HepG2 (cell line): ENCODE data around the gene GATA5. TPM values are rescaled to one million over a fixed set of nuclear protein-coding genes. Genes with fewer than 3 reads are reported as not detected.

Experiments
- ATAC-seq: fragments of 200-7000 bp; cut with Tn5 transposase; 3 replicates; pipeline ENCODE4 v1.9.1; 2020; ENCODE audit warnings: mild to moderate bottlenecking, moderate library complexity
- BruUV-seq: library from RNA; stranded (reverse); fragments of 400-500 nt; replicated peaks from 2 replicates; lab custom pipeline; 2021; lab: Mats Ljungman, UMichigan
- CTCF ChIA-PET: fragments of 300-600 bp; formaldehyde crosslinking; extraction: SDS; loops from one replicate; lab custom pipeline; 2021; ENCODE audit warnings: low total read pairs, inconsistent platforms, low intra/inter-chr PET ratio; lab: Yijun Ruan, JAX
- POLR2A ChIA-PET: fragments of 350-600 bp; sonication (Branson Sonifier 250); formaldehyde crosslinking; loops from one replicate; lab custom pipeline; 2020; ENCODE audit warnings: antibody characterized with exemption, inconsistent platforms; lab: Yijun Ruan, JAX
- DNase-seq: peaks from one replicate; pipeline ENCODE4 v3.0.0-alpha.2; 2015; ENCODE audit warnings: low spot score
- FAIRE-seq: peaks from 3 replicates; lab custom pipeline; 2011; peaks lifted over from hg19 to GRCh38; lab: Jason Lieb, UNC
- H2AFZ ChIP-seq: one replicate; pipeline ENCODE4 v1.6.1; 2011; ENCODE audit warnings: low read length, inconsistent platforms
- H3K27ac ChIP-seq: fragments of 300-600 bp; 3 replicates; pipeline ENCODE4 v1.8.0; 2011; ENCODE audit warnings: mixed run types, mild to moderate bottlenecking, mixed read lengths, low read length, inconsistent platforms; ENCODE audit not compliant: insufficient read depth; ENCODE audit errors: extremely low read length
- H3K27me3 ChIP-seq, 2 experiments: fragments of 200-600 bp in 1 of 2; 2 replicates in 1 of 2; 3 replicates in 1 of 2; pipeline versions ENCODE4 v1.6.0 to v1.8.0; 2011; ENCODE audit warnings: low read length in 2 of 2, mild to moderate bottlenecking in 2 of 2, moderate library complexity in 2 of 2, inconsistent platforms in 1 of 2; ENCODE audit not compliant: insufficient read depth in 2 of 2, control insufficient read depth in 1 of 2
- H3K36me3 ChIP-seq, 2 experiments: fragments of 200-600 bp in 1 of 2; replicated peaks in 1 of 2; 2 replicates in 1 of 2; 3 replicates in 1 of 2; pipeline versions ENCODE4 v1.5.1 to v1.8.0; 2011; ENCODE audit warnings: low read length in 2 of 2, inconsistent platforms in 1 of 2; ENCODE audit not compliant: insufficient read depth in 2 of 2, control insufficient read depth in 1 of 2
- H3K4me1 ChIP-seq: 2 replicates; pipeline ENCODE4 v1.5.1; 2012; ENCODE audit warnings: low read length, inconsistent platforms; ENCODE audit not compliant: insufficient read depth
- H3K4me2 ChIP-seq: 2 replicates; pipeline ENCODE4 v1.6.0; 2011; ENCODE audit warnings: low read depth, low read length, inconsistent platforms
- H3K4me3 ChIP-seq, 3 experiments: fragments of 200-600 bp in 1 of 3; sonication (generic), shearing (Covaris generic) in 1 of 3; replicated peaks in 1 of 3; 2 replicates each; pipeline ENCODE4 v1.5.1; 2011 to 2016; ENCODE audit warnings: low read length in 3 of 3, inconsistent platforms in 2 of 3, low read depth in 2 of 3, mild to moderate bottlenecking in 2 of 3, control low read depth in 1 of 3, mixed read lengths in 1 of 3; ENCODE audit not compliant: insufficient read depth in 1 of 3
- H3K79me2 ChIP-seq: one replicate; pipeline ENCODE4 v1.6.1; 2011; ENCODE audit warnings: low read length, inconsistent platforms; ENCODE audit not compliant: insufficient read depth
- H3K9ac ChIP-seq: 2 replicates; pipeline ENCODE4 v1.6.0; 2011; ENCODE audit warnings: mild to moderate bottlenecking, low read depth, low read length, inconsistent platforms; ENCODE audit not compliant: insufficient read depth
- H3K9me3 ChIP-seq: 2 replicates; pipeline ENCODE4 v1.5.1; 2012; ENCODE audit warnings: mild to moderate bottlenecking, low read length
- H4K20me1 ChIP-seq: 2 replicates; pipeline ENCODE4 v1.6.0; 2011; ENCODE audit warnings: inconsistent platforms, mild to moderate bottlenecking, low read length, moderate library complexity; ENCODE audit not compliant: insufficient read depth
- CREB1 ChIP-seq, 2 experiments: fragments of 450-650 bp in 1 of 2; IDR thresholded peaks; 2 replicates each; pipeline ENCODE4 v1.6.1; 2016 to 2017; ENCODE audit warnings: control low read depth in 1 of 2, mild to moderate bottlenecking in 1 of 2, missing compliant biosample characterization in 1 of 2, missing genetic modification characterization in 1 of 2
- DPF2 ChIP-seq: sonication (generic); formaldehyde crosslinking; IDR thresholded peaks from 2 replicates; pipeline ENCODE4 v1.4.0; 2020; ENCODE audit warnings: mild to moderate bottlenecking, low read depth, missing genetic modification reagents, borderline replicate concordance
- ETV5 ChIP-seq: IDR thresholded peaks from 2 replicates; pipeline ENCODE4 v1.6.1; 2018; ENCODE audit warnings: missing biosample characterization, missing genetic modification reagents, inconsistent platforms, borderline replicate concordance
- HNF4A ChIP-seq: sonication (generic); formaldehyde crosslinking; IDR thresholded peaks from 2 replicates; pipeline ENCODE4 v1.4.0; 2020; ENCODE audit warnings: missing genetic modification reagents
- NONO ChIP-seq, 2 experiments: fragments of 450-650 bp in 1 of 2; sonication (generic) in 1 of 2; formaldehyde crosslinking in 1 of 2; IDR thresholded peaks in 1 of 2; conservative IDR thresholded peaks in 1 of 2; 2 replicates each; pipeline versions ENCODE4 v1.6.1 to v1.8.0; 2017 to 2022; ENCODE audit warnings: mild to moderate bottlenecking in 1 of 2, missing genetic modification reagents in 1 of 2, moderate library complexity in 1 of 2
- ZBTB38 ChIP-seq: sonication (generic); formaldehyde crosslinking; IDR thresholded peaks from 2 replicates; pipeline ENCODE4 v1.5.1; 2020; ENCODE audit warnings: mild to moderate bottlenecking, missing genetic modification reagents
- ZHX1 ChIP-seq: sonication (generic); formaldehyde crosslinking; IDR thresholded peaks from 2 replicates; pipeline ENCODE4 v1.8.1; 2022; ENCODE audit warnings: low read depth, mild to moderate bottlenecking, missing genetic modification reagents
- ZNF580 ChIP-seq: IDR thresholded peaks from 2 replicates; pipeline ENCODE4 v1.6.1; 2016; ENCODE audit warnings: low read depth, borderline replicate concordance
- ZNF713 ChIP-seq: sonication (generic); formaldehyde crosslinking; IDR thresholded peaks from 2 replicates; pipeline ENCODE4 v1.4.0; 2020; ENCODE audit warnings: mild to moderate bottlenecking, missing genetic modification reagents
- ZSCAN25 ChIP-seq: sonication (generic); formaldehyde crosslinking; IDR thresholded peaks from 2 replicates; pipeline ENCODE4 v1.8.0; 2022; ENCODE audit warnings: mild to moderate bottlenecking, missing genetic modification reagents
- WGBS: methylation state at CpG from one replicate; pipeline ENCODE4 v1.1.6; 2017; ENCODE audit warnings: low lambda C conversion rate; 5-methylcytosine and 5-hydroxymethylcytosine counted together
- in situ Hi-C: cut with HindIII; loops from 2 replicates; pipeline ENCODE4 v1.10.0; 2017; ENCODE audit warnings: low pct_unique_long_range_greater_than_20kb; ENCODE audit not compliant: extremely low pct_ligation_motif_present
- intact Hi-C: fragments of 100-400 bp; cut with micrococcal nuclease; formaldehyde crosslinking; loops from one replicate; pipeline ENCODE4 v1.10.0; 2022; ENCODE audit not compliant: unreplicated experiment
- polyA plus RNA-seq, 8 experiments: library from polyadenylated mRNA; depleted of rRNA in 3 of 8; stranded (reverse) in 7 of 8; unstranded in 1 of 8; fragments of >200 nt; fragmentation: Illumina TruSeq in 4 of 8; extraction: Trizol in 4 of 8; gene quantifications; 2 replicates each; pipeline versions ENCODE4 v1.2.1 to v1.2.3, GENCODE V29; 2011 to 2016; ENCODE audit warnings: low read depth in 4 of 8, missing spikeins in 1 of 8, mixed read lengths in 1 of 8; ENCODE audit not compliant: insufficient read depth in 1 of 8
- total RNA-seq, 5 experiments: library from RNA; depleted of rRNA; stranded (reverse); fragments of >200 nt; fragmentation: Illumina TruSeq; extraction: Trizol; gene quantifications; 2 replicates each; pipeline ENCODE4 v1.2.3, GENCODE V29; 2016; ENCODE audit warnings: low read depth in 1 of 5
- TF ChIP-seq, protein P1 (sequence below): sonication (generic); formaldehyde crosslinking; IDR thresholded peaks from 2 replicates; pipeline ENCODE4 v1.8.1; 2023; ENCODE audit warnings: missing genetic modification reagents, mild to moderate bottlenecking, borderline replicate concordance
- TF ChIP-seq, protein P2 (sequence below): sonication (generic); formaldehyde crosslinking; IDR thresholded peaks from 2 replicates; pipeline ENCODE4 v1.4.0; 2020; ENCODE audit warnings: missing genetic modification reagents

Gene GATA5
- total and polyA plus RNA-seq, 2 of the 13 experiments (the other 11 are each of a cell fraction or from before 2014, with no cell fraction given), result 0.12 to 0.20 TPM

GRCh38 chr20:62464425-62464770 lies 11.4 kb downstream of the GATA5 start (continued):
- TF ChIP-seq, protein P1, sequence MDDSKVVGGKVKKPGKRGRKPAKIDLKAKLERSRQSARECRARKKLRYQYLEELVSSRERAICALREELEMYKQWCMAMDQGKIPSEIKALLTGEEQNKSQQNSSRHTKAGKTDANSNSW (CRISPR knock-in tag), result no peak
- TF ChIP-seq ZNF713 (CRISPR knock-in tag) (no peak), ZNF580 (CRISPR knock-in tag) (no peak)

DNA sequence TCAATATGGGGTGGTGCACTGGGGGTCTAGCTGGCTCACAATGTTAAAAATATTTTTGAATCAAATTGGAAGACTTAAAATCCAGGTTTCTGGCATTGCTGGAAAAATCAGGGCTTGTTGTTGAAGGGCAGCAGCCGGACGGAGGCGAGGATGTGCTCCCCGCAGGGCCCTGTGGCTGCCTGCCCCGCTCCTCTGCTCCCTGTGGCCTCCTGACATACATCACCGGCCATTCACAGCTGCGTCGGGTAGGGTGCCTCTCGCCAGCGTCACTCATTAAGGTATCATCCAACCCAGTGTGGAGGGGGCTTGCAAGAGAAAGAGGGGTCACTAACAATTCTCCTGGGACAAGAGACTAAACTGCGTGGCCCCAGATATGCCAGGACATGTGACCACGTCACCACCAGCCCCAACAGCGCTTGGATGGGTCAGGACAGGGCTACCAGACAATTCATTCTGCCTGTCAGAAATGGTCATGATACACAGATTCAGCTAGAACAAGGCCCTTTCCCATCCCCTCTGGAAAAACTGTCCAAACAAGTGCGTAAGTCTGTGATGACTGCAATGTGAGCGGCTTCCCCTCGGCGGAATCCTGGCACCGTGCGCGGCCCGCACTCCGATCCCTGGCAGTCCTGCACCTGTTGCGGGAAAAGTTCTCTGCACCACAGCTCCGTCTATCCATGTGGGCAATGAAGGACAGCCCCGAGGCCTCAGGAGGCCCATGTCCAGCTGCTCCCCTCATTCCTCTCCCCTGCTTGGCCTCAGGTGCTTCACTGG lies 12.0 kb downstream of the GATA5 start:
- no peaks in the 10 kb centered on the region for H3K36me3 ChIP-seq
- H2AFZ ChIP-seq, result no peak overlapping the region
- no peaks in the 10 kb centered on the region for H3K9me3 ChIP-seq
- H3K9ac ChIP-seq, result no peak overlapping the region
- ChIA-PET CTCF (no interaction called here), POLR2A (no interaction called here)
- ATAC-seq (no peak), DNase-seq (no peak), FAIRE-seq (no peak)
- TF ChIP-seq ZHX1, result no peak
- peak; percentile 74; the same call in 1 of the 2 replicates for TF ChIP-seq ZSCAN25 (CRISPR knock-in tag)
- no peak for TF ChIP-seq ETV5 (CRISPR knock-in tag)
- TF ChIP-seq CREB1 (IDR thresholded peaks at IDR 0.05), result peak; percentile 66
- no peak for TF ChIP-seq CREB1 (CRISPR knock-in tag; IDR thresholded peaks at IDR 0.05)
- TF ChIP-seq HNF4A (CRISPR knock-in tag), result 0 out of 2 replicates have a peak, but pooled peaks have one; percentile 10
- peak; percentile 73; the same call in 1 of the 2 replicates for TF ChIP-seq ZBTB38 (CRISPR knock-in tag)
- peak; percentile 18; the same call in 1 of the 2 replicates for TF ChIP-seq DPF2 (CRISPR knock-in tag)
- TF ChIP-seq NONO (IDR thresholded peaks at IDR 0.05), result no peak
- TF ChIP-seq NONO (CRISPR knock-in tag; conservative IDR thresholded peaks at IDR 0.05), result 0 out of 2 replicates have a peak, but pooled peaks have one; percentile 17
- TF ChIP-seq, protein P2, sequence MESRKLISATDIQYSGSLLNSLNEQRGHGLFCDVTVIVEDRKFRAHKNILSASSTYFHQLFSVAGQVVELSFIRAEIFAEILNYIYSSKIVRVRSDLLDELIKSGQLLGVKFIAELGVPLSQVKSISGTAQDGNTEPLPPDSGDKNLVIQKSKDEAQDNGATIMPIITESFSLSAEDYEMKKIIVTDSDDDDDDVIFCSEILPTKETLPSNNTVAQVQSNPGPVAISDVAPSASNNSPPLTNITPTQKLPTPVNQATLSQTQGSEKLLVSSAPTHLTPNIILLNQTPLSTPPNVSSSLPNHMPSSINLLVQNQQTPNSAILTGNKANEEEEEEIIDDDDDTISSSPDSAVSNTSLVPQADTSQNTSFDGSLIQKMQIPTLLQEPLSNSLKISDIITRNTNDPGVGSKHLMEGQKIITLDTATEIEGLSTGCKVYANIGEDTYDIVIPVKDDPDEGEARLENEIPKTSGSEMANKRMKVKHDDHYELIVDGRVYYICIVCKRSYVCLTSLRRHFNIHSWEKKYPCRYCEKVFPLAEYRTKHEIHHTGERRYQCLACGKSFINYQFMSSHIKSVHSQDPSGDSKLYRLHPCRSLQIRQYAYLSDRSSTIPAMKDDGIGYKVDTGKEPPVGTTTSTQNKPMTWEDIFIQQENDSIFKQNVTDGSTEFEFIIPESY, result peak; percentile 93
- no TSS peak for BruUV-seq
- WGBS, result 54% methylated on average over 25 of the region's 25 CpGs
- intact Hi-C loops, result no loop called here
- no peak overlapping the region for H3K4me2 ChIP-seq
- peaks cover 23 to 51% of the 10 kb centered on the region in 2 experiments; a peak in 4 of 5 replicates for H3K27me3 ChIP-seq
- H3K4me3 ChIP-seq, result no peak overlapping the region
- in situ Hi-C loops, result no loop called here
- H4K20me1 ChIP-seq, result no peaks in the 10 kb centered on the region; the same call in 1 of the 2 replicates
- no peak overlapping the region for H3K27ac ChIP-seq
- no peaks in the 10 kb centered on the region for H3K79me2 ChIP-seq
- H3K4me1 ChIP-seq, result no peaks in the 10 kb centered on the region
